Effector CD8-positive, alpha-beta T cell (primary cell): ENCODE data around the gene CD38.

Experiments used
- DNase-seq: peaks from one replicate; lab custom pipeline; 2025; lab: John Stamatoyannopoulos, UW

Gene CD38

DNA sequence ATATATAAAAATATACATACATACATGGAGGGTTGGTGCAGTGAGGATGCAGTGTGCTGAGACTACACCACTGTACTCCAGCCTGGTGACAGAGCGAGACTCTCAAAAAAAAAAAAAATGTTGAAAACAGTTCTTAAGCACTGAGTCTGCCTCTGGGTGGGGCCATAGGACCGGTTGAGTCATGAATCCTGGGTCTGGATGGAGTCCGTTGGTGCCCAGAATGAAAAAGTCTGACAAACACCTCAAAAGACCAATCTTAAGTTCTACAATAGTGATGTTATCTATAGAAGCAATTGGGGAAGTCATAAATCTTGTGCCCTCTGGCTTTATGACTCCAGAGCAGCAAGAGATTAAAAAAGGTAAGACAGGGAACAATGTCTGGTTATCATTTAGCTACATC is 90.0 kb downstream of the CD38 start:
- no peak for DNase-seq

DNA sequence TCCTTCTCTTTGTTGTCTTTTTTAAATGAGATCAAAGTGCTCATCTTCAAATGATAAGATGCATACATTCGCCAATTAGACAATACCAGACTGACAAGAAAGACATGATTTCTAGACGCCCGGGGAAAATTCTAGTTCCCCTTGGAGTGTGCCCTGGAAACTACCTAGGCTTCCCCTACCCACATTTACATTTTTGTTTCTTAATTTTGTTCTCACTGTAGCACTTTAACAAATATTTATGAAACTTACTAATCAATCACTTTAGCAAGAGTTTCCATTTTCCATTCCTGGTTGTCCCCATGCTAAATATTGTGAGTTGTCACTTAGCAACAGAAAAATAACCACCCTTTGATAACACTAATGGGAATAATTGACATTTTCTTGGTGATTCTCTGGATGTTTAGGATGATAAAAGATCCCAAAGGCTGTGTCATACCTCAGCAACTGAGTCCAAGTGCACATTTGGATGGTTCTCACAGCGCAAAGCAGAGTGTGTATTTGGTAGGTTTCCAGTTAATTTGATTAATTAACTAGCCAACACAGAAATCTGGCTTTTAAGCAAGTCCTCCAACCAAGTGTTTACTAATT is 90.8 kb downstream of the CD38 start:
- DNase-seq = no peak

DNA sequence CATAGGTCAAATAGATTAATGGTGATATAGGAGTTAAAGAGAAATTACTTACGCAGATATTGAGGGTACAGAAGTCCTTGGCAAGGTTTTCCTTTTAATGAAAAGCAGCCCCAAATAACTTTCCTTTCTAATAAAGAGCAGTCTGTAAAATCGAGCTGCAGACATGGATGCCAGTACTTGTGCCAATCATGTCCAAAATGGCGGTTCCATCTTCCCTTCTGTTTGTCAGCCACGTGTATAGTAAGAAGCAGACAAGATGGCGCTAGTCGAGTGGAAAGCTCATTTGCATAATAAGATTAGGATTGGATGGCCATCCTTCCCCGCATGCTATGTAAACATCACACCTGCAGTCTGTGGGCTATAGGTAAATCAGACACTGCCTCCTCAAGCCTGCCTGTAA is 92.0 kb downstream of the CD38 start:
- DNase-seq = no peak

DNA sequence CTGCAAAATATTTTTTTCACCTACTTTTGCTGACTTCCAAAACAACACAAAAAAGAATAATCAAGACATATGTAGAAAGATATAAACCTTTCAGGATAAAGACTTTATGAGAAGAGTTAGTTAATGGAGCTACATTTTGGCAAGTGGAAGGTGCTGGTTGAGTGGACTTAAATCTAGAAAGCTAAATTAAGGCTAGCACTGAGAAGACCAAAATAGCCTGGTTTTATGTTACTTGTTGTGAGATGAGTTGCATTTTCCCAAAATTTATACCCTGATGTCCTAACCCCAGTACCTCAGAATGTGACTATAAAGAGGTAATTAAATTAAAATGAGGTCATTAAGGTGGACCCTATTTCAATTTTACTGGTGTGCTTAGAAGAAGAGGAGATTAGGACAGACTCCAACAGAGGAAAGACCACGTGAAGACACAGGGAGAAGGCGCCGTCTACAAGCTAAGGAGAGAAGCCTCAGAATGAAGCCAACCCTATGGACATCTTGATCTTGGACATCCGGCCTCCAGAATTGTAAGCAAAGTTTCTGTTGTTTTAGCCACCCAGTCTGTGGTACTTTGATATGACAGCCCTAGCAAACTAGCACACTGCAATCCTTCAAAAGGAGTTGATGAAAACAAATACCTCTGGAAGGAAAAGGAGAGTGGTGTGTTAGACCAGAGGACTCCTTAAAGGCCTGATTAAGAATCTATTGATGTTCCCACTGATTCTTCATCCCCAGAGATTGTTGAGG is 93.0 kb downstream of the CD38 start:
- DNase-seq = no peak

DNA sequence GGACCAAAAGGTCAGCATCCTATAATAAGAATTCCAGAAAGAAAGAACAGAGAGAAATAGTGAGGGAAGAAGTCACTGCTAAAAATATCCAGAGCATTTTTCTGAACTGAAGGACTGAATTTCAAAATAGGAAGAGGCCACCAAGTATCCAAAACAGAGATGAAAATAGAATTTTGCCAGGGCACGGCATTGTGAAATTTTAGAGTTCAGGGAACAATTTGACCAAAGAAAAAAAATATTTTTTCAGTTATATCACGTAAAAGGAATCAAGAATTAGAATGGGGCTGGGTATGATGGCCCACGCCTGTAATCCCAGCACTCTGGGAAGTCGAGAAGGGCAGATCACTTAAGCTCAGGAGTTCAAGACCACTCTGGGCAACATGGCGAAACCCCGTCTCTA is 95.0 kb downstream of the CD38 start:
- no peak for DNase-seq

DNA sequence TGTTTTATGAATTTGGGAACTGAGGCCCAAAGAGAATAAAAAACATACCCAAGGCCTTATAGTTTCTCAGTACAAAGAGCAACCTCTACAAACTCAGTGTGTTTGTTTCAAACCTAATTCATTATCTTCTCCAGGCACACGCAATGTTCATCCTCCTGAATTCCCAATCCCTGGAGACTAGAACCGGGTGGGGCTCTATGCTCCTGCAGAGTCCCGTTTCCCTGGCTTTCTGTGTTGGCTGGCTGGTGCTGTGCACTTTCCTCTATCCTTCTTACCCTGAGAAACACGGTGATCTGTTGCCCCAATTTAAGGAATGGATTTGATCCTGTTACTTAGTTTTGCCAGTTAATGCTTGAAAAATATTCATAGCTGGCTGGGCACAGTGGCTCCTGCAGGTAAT is 96.5 kb downstream of the CD38 start:
- DNase-seq = no peak

DNA sequence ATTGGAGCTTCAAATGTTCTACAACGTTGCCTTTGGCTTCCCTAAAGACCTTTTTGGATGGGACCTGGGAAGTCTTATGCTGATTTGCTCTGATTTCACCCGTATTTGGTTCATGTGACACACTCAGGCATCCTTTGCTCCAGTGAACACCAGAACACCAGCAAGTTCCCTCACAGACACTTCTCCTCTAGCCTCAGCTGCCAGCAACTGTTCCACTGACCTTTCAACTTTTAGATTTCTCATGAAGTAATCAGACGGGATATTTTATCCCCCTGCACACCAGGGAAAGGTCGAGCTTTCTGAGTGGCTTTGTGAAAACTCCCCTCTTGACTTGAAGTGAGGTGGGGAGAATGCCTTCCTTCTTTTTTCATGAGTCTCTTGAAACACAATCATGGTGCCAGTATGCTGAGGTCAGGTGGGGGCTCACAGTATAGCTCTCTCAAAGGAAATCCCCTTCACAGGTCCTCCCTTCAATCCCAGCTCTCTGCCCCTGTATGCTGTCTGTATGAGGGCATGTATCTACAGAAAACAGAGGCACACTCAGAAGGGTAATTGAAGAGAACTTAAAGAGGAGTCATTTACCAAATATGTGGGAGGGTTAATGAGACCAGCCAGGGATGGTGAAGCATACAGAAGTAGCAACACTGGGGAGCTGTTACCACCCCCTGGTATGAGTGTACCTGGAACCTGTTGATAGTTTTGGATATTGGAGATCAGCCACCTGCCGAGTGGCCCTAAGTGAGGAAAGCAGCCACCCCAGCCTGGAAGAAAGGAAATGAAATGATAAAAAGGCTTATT is 97.7 kb downstream of the CD38 start:
- DNase-seq = no peak

DNA sequence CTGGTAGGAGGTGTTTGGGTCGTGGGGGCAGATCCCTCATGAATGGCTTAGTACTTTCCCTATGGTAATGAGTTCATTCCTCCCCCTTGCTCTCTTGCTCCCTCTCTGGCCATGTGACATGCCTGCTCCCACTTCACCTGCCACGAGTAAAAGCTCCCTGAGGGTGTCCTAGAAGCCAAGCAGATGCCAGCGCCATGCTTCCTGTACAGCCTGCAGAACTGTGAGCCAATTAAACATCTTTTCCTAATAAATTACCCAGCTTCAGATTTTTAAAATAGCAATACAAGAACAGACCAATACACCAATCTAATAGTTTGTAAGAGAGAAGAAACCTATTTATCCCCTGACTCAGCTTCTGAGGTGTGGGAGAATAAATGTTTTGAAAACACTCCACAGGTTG is 99.9 kb downstream of the CD38 start:
- no peak for DNase-seq

DNA sequence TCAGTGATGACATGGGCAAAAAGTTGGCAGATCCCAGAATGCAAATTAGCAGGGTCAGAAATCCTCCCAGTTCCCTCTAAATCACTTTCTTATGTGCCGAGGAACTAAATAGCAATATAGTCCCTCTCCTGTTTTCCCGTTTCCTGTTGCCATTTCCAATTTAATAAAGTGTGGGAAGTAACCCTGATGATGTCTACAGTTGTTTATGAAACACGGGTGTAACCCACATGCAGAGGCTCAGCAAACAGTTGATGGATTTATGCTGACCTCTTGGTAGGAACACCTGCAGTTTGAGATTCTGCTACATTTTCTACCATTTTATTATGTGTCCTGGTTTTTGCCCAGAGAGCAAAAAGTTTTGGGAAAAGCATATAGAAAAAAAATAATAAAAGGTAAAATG is 103.7 kb downstream of the CD38 start:
- DNase-seq = no peak

DNA sequence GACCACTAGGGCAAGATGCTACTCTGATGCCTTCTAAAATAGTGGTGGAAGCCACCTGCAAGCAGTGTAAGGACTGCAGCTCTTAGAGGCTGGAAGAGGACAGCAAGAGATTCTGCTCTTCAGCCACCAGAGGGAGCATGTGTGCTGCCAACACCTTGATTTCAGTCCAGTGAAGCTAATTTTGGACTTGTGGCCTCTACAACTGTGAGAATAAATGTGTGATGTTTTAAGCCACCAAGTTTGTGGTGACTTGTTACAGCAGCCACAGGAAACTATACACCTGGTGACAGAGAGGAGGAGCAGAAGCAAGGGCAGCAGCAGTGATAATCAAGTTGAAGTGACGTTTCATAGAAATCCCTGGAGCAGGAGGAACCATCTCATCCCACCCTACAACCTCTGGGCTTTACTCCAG is 104.6 kb downstream of the CD38 start:
- peak; percentile 1 for DNase-seq

DNA sequence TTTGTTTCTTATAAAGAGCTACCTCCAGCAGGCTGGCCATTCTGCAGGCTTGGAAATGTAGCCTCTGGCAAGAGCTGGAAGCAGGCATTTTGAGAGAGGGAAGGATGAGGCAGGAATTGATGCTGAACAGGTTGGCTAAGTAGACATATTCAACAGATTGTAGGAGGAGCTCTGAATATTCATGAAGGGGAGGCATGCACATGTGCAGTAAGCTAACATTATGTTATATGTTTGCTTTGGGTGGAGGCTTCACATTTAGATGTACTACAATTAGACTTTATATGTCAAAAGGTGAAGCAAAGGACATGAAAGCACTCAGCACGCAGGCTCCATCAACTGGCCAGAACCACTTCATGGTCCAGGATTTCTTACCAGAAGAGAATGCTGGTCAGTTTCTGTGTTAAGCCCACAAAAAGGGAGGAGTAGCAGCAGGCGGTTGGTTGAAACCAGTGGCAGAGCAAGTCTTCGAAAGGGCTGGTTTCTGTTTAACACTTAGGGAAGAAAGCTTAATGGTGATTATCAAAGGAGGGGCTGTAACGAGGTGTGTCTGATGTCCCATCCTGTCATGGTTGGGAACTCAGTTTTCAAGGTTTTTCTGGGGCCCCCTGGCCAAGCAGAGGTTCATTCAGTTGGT is 105.6 kb downstream of the CD38 start:
- no peak for DNase-seq

DNA sequence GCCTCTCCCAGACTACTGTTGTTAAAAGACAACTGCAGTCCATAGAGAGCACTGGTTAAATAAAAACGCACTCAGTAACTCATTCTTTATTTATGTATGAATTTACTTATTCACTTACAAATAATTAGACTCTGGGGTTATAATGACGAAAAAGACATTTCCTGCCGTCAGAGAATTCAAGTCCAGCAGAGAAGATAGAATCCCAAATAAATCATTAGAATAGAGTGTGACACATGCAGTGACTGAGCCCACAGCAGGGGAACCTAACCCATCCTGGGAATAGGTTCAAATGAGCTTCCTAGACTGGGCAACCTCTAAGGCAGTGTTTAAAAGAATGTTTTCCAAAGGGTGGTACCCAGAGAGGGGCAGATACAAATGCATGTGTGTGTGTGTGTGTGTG is 106.5 kb downstream of the CD38 start:
- no peak for DNase-seq

DNA sequence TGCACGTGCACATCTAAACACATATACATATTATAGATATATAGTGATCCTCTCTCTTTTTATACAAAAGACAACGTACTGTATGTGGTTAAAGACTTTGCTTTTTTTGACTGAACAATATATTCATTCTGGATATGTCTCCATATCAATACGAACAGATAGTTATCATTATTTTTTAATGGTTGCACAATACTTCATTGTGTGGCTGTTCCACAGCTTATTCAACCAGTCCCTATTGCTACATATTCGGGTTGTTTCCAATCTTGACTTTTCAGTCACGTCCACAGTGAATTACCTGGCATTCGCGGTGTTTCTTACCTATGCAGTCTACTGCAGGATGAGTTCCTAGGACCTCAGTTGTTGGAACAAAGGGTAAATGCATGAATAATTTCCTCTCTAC is 107.3 kb downstream of the CD38 start:
- no peak for DNase-seq

DNA sequence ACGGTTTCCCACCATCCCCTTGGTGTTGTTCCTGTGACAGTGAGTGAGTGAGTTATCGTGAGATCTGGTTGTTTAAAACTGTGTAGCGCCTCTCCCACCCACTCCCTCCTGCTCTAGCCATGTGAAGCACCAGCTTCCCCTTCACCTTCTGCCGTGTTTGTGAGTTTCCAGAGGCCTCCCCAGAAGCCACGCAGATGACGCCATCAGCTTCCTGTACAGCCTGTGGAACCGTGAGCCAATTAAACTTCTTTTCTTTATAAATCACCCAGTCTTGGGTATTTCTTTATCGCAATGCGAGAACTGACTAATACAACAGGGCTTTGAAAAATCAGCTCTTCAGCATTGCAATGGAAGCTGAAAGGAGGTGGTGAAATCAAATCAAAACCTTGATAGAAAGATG is 110.4 kb downstream of the CD38 start:
- DNase-seq = no peak

DNA sequence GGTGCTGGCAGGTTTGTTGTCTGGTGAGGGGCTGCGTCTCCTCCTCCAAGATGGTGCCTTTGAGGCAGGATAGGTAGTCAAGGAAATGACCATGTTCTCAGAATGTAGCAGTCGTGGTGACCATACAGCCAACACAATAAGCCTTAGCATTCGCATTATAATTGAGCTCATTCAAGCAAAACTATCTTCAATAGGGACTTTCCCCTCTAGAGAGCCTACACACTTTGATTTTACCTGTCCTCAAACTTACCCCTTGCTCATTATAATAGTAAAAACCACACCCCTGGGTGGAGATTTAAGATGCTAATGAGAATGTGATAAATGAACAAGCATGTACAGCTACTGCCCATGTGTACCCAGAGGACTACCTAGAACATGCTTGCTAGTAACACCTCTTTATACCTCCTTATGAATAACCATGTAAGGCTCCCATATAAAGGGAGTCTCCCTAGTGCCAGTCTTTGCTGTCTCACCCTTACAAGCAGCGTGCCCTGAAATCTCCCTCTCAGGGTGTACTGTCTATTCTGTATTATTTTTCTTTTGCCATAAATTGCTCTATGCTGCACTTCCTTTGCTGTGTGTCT is 112.2 kb downstream of the CD38 start:
- DNase-seq = no peak

DNA sequence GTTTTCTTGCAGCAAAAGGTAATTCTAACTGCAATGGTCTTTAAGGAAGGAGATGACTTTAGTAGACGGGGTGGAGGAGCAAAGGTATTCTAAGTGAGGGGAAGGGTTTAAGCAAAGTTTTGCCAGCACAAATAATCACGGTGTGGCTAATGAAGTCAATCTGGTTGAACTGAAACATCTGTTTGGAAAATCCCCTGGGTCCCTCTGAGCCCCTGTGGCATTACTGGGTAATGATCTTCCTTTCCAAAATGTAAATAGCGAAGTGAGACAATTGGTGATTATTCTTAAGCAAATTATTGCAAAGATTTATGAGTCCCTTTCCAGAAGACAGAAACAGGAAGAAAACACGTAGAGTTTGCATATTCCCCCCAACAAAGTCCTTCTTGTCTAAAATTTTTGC is 113.2 kb downstream of the CD38 start:
- DNase-seq = no peak

DNA sequence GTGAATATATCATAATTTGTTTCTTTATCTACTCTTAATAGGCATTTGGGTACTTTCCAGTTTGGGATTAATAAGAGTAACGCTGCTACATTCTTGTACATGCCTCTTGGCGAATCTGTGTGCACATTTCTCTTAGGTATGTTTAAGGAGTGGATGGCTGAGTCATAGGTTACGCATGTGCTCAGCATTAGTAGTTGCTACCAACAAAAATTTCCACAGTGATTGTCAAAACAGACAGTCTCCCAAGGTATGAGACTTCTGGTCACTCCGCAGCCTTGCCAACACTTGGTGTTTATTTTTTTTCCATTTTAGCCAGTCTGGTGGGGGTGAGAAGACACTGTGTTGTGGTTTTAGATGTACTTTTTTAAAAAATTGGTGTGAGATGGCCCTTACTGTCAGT is 115.8 kb downstream of the CD38 start:
- DNase-seq = no peak

DNA sequence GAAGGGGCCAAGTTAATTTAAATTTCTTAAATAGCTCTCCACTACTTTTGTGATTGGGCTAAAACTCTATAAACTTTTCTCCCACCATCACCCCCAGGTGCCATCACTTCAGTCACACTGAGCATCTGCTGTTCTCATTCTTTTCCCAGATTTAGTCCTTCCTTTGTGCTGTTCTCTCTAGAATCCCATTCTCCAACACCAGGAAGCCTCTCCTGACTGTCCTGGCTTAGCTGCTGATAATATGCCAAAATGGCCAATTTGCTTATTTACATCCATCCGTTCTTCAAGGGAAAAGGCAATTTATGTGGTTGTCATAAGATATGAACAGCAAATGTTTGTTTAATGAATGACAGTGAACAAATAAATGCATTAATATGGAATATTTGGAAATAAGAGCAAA is 116.3 kb downstream of the CD38 start:
- DNase-seq = no peak

DNA sequence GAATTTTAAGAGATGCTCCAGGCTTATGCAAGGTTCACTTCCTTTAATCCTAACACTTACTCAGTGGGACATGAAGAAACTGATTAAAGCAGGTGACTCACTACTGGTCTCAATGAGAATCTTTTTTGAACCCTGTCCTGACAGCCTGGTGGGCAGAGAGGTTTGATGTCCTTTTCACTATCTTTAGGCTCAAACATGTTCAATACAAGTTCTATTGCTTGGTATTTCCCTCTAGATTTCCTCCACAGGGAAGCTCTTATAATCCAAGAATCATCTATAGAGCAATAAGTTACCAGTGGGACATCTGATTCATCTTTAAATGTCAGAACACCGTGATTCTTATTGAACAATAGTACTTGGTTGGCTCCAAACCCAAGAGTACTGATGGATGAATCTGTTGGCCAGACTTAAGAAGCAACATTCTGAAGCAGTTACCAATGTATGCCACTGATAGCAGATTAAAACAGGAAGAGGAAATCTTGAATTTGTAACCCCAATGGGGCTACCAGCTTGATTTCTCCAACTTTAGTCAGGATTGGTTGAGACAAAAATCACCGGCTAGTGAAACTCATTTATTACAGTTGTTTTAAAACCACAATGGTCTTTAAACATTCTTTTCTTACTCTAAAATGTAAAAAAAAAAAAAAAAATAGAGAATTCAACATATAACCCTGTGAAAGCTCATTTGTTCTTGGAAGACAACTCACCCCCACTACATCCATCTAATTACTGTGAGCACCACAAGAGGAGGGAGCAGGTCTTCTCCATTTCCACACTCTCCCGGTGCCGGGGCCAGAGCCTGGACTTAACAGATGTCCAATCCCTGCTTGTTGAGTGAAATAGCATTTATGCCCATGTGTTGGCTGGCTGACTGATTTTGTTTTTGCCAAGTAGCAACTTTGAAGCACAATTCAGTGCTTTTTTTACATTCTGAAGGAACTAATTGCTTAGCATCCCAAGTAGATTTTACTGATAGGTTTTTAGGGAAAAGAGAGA is 117.1 kb downstream of the CD38 start:
- no peak for DNase-seq

DNA sequence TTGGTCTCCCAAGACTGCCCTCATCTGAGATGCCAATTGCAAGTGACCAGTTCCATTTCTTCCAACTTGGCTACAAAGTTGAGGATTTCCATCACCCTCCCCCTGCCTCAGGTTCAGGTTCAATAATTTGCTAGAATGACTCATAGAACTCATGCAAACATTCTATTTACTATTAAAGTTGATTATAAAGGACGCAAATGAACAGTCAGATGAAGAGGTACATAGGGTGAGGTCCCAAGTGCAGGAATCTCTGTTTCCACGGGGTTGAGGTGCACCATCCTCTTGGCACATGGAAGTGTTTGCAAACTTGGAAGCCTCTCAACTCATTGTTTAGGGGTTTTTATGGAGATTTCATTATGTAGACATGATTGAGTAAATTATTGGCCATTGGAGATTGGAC is 119.4 kb downstream of the CD38 start:
- no peak for DNase-seq

DNA sequence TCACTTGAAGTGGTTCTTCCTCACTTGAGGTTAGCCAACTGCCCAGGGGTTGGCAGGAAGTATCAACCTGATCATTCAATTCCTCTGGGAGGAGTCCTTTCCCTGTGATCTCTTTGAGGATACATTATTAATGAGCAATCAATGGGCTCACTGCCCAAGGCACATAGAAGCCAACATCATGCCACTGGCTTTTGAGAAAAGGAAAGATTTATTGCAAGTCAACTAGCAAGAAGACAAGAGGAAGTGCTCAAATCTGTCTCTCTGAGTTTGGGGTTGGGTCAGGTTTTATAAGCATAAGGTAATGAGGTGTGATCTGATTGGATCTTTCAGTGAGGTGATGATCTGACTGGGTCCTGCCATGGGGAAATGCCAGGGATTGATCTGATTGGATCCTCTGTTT is 120.8 kb downstream of the CD38 start:
- no peak for DNase-seq
